ENCODE results near the gene VANGL2.

Gene VANGL2

DNA sequence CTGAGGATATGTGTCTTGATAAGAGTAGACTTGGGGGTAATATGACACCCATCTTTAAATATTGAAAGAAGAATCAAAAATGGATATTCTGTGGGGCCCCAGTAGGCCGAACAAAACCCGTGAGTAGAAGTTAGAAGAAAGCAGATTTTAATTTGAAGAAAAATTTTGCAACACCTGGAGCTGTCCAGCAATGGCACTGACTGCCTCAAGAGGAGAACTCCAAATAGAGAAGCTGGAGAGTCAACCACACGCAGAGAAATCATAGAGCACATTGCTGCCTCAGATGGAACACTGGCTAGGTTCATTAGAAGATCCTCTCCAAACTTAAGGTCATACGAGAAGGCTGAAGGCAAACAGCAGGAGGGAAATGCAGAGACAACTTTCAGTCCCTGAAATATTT is 26.7 kb upstream of the VANGL2 start:
- Histone ChIP-seq H4K20me1 (ENCODE audit: insufficient read depth, low read length) (no peaks in the 10 kb centered on the region), H3K36me3 (ENCODE audit: insufficient read depth, low read length) (no peaks in the 10 kb centered on the region), H3K4me2 (ENCODE audit: low read length) (no peak overlapping the region), H3K4me3 (ENCODE audit: low read depth, low read length, poor library complexity, severe bottlenecking) (no peak overlapping the region), H3F3A (ENCODE audit: insufficient read depth, low read length) (no peaks in the 10 kb centered on the region), H3K27ac (ENCODE audit: low read depth, low read length, poor library complexity, severe bottlenecking) (no peak overlapping the region), H2AFZ (ENCODE audit: low read length) (no peak overlapping the region), H3K79me2 (ENCODE audit: insufficient read depth, low read length) (no peaks in the 10 kb centered on the region), H3K9ac (ENCODE audit: low read length) (no peak overlapping the region), H3K9me2 (ENCODE audit: low read depth, low read length) (no peaks in the 10 kb centered on the region), H3K9me3 (ENCODE audit: low read length) (no peaks in the 10 kb centered on the region), H3K4me1 (ENCODE audit: insufficient read depth, low read length, severe bottlenecking) (peaks cover 16% of the 10 kb centered on the region), H3K27me3 (ENCODE audit: insufficient read depth, low read length) (no peaks in the 10 kb centered on the region)
- TF ChIP-seq, protein P1, sequence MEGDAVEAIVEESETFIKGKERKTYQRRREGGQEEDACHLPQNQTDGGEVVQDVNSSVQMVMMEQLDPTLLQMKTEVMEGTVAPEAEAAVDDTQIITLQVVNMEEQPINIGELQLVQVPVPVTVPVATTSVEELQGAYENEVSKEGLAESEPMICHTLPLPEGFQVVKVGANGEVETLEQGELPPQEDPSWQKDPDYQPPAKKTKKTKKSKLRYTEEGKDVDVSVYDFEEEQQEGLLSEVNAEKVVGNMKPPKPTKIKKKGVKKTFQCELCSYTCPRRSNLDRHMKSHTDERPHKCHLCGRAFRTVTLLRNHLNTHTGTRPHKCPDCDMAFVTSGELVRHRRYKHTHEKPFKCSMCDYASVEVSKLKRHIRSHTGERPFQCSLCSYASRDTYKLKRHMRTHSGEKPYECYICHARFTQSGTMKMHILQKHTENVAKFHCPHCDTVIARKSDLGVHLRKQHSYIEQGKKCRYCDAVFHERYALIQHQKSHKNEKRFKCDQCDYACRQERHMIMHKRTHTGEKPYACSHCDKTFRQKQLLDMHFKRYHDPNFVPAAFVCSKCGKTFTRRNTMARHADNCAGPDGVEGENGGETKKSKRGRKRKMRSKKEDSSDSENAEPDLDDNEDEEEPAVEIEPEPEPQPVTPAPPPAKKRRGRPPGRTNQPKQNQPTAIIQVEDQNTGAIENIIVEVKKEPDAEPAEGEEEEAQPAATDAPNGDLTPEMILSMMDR (IDR thresholded peaks at IDR 0.05; ENCODE audit: low read length), result no peak
- TF ChIP-seq EZH2 (IDR thresholded peaks at IDR 0.05; ENCODE audit: borderline replicate concordance, low read length), result no peak

DNA sequence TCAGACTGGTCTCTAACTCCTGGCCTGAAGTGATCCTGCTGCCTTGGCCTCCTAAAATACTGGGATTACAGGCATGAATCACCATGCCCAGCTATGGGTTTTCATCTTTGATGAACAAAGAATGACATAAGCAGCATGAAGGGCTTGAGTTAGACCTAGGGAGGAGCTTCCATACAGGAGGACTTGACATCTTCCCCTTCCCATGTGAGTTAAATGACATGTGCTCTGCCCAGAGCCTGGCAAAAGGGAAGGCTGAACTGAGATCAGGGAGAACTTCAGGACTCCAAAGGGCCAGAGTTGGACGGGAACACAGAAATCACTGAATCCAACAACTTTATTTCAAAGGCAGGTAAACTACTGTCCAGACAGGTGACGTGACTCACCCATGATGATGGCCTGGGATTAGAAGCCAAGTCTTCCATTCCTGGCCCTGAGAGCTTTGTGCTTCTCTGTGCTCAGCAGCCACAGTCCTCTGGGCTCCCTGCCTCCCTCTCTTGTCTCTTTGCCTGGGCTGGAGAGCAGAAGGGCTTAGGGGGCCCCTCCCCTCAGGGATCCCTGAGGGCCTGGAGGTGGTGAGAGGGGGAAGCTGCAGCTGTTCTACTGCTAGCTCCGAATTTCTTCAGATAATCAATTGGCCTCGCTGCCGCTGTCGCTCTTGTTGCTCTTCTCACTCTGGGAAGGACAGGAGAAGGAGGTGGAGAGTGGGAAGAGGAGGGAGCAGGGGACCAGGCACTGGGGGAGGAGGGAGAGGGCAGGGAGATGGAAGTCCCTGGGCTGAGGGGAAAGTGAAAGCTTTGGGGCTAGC is 25.9 kb upstream of the VANGL2 start:
- Histone ChIP-seq H3K4me2 (ENCODE audit: low read length) (no peak overlapping the region), H3K27me3 (ENCODE audit: insufficient read depth, low read length) (no peaks in the 10 kb centered on the region), H3K79me2 (ENCODE audit: insufficient read depth, low read length) (no peaks in the 10 kb centered on the region), H2AFZ (ENCODE audit: low read length) (no peak overlapping the region), H3K27ac (ENCODE audit: low read depth, low read length, poor library complexity, severe bottlenecking) (no peak overlapping the region), H3K9me2 (ENCODE audit: low read depth, low read length) (no peaks in the 10 kb centered on the region), H3K36me3 (ENCODE audit: insufficient read depth, low read length) (no peaks in the 10 kb centered on the region), H3K4me3 (ENCODE audit: low read depth, low read length, poor library complexity, severe bottlenecking) (no peak overlapping the region), H4K20me1 (ENCODE audit: insufficient read depth, low read length) (no peaks in the 10 kb centered on the region), H3F3A (ENCODE audit: insufficient read depth, low read length) (no peaks in the 10 kb centered on the region), H3K9me3 (ENCODE audit: low read length) (no peaks in the 10 kb centered on the region), H3K4me1 (ENCODE audit: insufficient read depth, low read length, severe bottlenecking) (peaks cover 16% of the 10 kb centered on the region), H3K9ac (ENCODE audit: low read length) (no peak overlapping the region)
- no peak for TF ChIP-seq EZH2 (IDR thresholded peaks at IDR 0.05; ENCODE audit: borderline replicate concordance, low read length)
- TF ChIP-seq, protein P1 (IDR thresholded peaks at IDR 0.05; ENCODE audit: low read length), result no peak

DNA sequence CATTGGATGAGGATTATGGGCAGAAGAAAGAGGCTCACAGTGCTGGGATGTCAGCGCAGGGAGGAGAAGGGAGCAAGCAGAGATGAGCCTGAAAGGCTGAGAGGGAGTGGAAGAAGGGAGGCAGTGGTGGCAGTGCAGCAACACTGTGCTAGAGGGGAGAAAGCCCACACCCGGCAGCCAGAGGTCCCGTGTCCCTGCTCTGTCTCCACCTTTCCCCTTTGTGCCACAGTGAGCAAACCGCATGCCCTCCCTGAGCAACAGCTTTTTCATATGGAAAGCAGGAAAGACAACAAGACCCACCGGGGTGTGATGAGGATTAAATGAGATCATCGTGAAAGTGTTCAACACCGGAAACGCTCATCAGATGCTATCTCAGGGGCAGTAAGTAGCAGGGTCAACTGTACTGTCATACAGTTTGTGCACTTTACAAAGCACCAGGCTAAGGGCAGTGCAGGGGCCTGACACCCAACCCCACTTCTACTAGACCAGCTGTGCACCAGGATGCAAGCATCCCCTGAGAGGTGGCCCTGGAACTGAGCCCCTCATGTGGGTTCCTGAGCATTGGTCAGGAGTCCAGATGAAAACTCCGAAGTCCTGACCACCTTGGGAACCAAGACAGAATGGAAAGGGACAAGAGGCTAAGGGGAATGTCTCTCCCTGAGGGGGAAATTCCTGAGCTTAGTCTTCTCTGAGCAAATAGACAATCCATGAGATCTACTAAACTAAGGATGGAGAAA is 24.4 kb upstream of the VANGL2 start:
- no peaks in the 10 kb centered on the region for H3K9me3 ChIP-seq (ENCODE audit: low read length)
- no peaks in the 10 kb centered on the region for H3K27me3 ChIP-seq (ENCODE audit: insufficient read depth, low read length)
- no peaks in the 10 kb centered on the region for H4K20me1 ChIP-seq (ENCODE audit: insufficient read depth, low read length)
- H3K79me2 ChIP-seq (ENCODE audit: insufficient read depth, low read length), result no peaks in the 10 kb centered on the region
- H3F3A ChIP-seq (ENCODE audit: insufficient read depth, low read length), result no peaks in the 10 kb centered on the region
- H3K4me1 ChIP-seq (ENCODE audit: insufficient read depth, low read length, severe bottlenecking), result peaks cover 16% of the 10 kb centered on the region
- no peaks in the 10 kb centered on the region for H3K36me3 ChIP-seq (ENCODE audit: insufficient read depth, low read length)
- H3K4me3 ChIP-seq (ENCODE audit: low read depth, low read length, poor library complexity, severe bottlenecking), result no peak overlapping the region
- peak overlapping the region; percentile 10; the same call in 1 of the 2 replicates for H3K9ac ChIP-seq (ENCODE audit: low read length)
- no peaks in the 10 kb centered on the region for H3K9me2 ChIP-seq (ENCODE audit: low read depth, low read length)
- H3K27ac ChIP-seq (ENCODE audit: low read depth, low read length, poor library complexity, severe bottlenecking), result peak overlapping the region; percentile 14
- no peak for TF ChIP-seq EZH2 (IDR thresholded peaks at IDR 0.05; ENCODE audit: borderline replicate concordance, low read length)
- TF ChIP-seq, protein P1 (IDR thresholded peaks at IDR 0.05; ENCODE audit: low read length), result no peak
- H3K4me2 ChIP-seq (ENCODE audit: low read length), result peak overlapping the region; percentile 46; the same call in 1 of the 2 replicates
- no peak overlapping the region for H2AFZ ChIP-seq (ENCODE audit: low read length)

Data from OCI-LY1 (cell line).